MM.1S (cell line): ENCODE results near the gene TIMM10.
A peak's percentile ranks its signal among the peaks of the same experiment; 100 is the strongest.

ENCODE experiments used
- DNase-seq: peaks from one replicate; pipeline ENCODE4 v3.0.0-alpha.2; 2015
- H2AFZ ChIP-seq: fragments of 300-600 bp; sonication (generic); 2 replicates; pipeline ENCODE4 v1.6.0; 2016; ENCODE audit warnings: antibody characterized with exemption, low read length
- H3F3A ChIP-seq: fragments of 300-600 bp; sonication (generic); 2 replicates; pipeline ENCODE4 v1.6.1; 2016; ENCODE audit warnings: mild to moderate bottlenecking, antibody characterized with exemption, low read length, moderate library complexity, mixed read lengths; ENCODE audit not compliant: insufficient read depth
- H3K27ac ChIP-seq: fragments of 300-600 bp; sonication (generic); 2 replicates; pipeline ENCODE4 v1.5.1; 2016; ENCODE audit warnings: mild to moderate bottlenecking, low read length
- H3K27me3 ChIP-seq: fragments of 300-600 bp; sonication (generic); replicated peaks from 2 replicates; pipeline ENCODE4 v1.6.0; 2016; ENCODE audit warnings: low read length; ENCODE audit not compliant: insufficient read depth
- H3K36me3 ChIP-seq: fragments of 300-600 bp; sonication (generic); replicated peaks from 2 replicates; pipeline ENCODE4 v1.6.1; 2016; ENCODE audit warnings: mild to moderate bottlenecking, low read length, mixed read lengths; ENCODE audit not compliant: insufficient read depth
- H3K4me1 ChIP-seq: fragments of 300-600 bp; sonication (generic); 2 replicates; pipeline ENCODE4 v1.6.1; 2016; ENCODE audit warnings: low read length, mixed read lengths
- H3K4me2 ChIP-seq: fragments of 300-600 bp; sonication (generic); 2 replicates; pipeline ENCODE4 v1.6.0; 2016; ENCODE audit warnings: low read depth, low read length
- H3K4me3 ChIP-seq: fragments of 300-600 bp; sonication (generic); 2 replicates; pipeline ENCODE4 v1.5.1; 2016; ENCODE audit warnings: low read length, mixed read lengths
- H3K79me2 ChIP-seq: fragments of 300-600 bp; sonication (generic); 2 replicates; pipeline ENCODE4 v1.6.1; 2016; ENCODE audit warnings: mixed run types, low read length, mixed read lengths
- H3K9ac ChIP-seq: fragments of 300-600 bp; sonication (generic); 2 replicates; pipeline ENCODE4 v1.6.1; 2016; ENCODE audit warnings: low read length, mixed read lengths
- H3K9me2 ChIP-seq: fragments of 300-600 bp; sonication (generic); replicated peaks from 2 replicates; pipeline ENCODE4 v1.6.1; 2016; ENCODE audit warnings: mild to moderate bottlenecking, low read length, mixed read lengths; ENCODE audit not compliant: insufficient read depth
- H3K9me3 ChIP-seq: fragments of 300-600 bp; sonication (generic); replicated peaks from 2 replicates; pipeline ENCODE4 v1.6.1; 2016; ENCODE audit warnings: mild to moderate bottlenecking, low read length, mixed read lengths; ENCODE audit not compliant: insufficient read depth
- H4K20me1 ChIP-seq: fragments of 300-600 bp; sonication (generic); 2 replicates; pipeline ENCODE4 v1.6.1; 2016; ENCODE audit warnings: mild to moderate bottlenecking, low read length, moderate library complexity, mixed read lengths; ENCODE audit not compliant: insufficient read depth
- EZH2 ChIP-seq: fragments of 300-600 bp; sonication (generic); optimal IDR thresholded peaks from 2 replicates; pipeline ENCODE3; 2017; ENCODE audit warnings: low read depth, mild to moderate bottlenecking, antibody characterized with exemption, low read length, mixed read lengths
- EZH2phosphoT487 ChIP-seq: fragments of 300-600 bp; sonication (generic); IDR thresholded peaks from 2 replicates; pipeline ENCODE4 v1.6.1; 2018; ENCODE audit warnings: antibody characterized with exemption, low read length
- TF ChIP-seq, protein P1 (sequence below): fragments of 300-600 bp; sonication (generic); IDR thresholded peaks from 2 replicates; pipeline ENCODE4 v1.5.1; 2016; ENCODE audit warnings: antibody characterized with exemption, low read length, mixed read lengths

Gene TIMM10

DNA sequence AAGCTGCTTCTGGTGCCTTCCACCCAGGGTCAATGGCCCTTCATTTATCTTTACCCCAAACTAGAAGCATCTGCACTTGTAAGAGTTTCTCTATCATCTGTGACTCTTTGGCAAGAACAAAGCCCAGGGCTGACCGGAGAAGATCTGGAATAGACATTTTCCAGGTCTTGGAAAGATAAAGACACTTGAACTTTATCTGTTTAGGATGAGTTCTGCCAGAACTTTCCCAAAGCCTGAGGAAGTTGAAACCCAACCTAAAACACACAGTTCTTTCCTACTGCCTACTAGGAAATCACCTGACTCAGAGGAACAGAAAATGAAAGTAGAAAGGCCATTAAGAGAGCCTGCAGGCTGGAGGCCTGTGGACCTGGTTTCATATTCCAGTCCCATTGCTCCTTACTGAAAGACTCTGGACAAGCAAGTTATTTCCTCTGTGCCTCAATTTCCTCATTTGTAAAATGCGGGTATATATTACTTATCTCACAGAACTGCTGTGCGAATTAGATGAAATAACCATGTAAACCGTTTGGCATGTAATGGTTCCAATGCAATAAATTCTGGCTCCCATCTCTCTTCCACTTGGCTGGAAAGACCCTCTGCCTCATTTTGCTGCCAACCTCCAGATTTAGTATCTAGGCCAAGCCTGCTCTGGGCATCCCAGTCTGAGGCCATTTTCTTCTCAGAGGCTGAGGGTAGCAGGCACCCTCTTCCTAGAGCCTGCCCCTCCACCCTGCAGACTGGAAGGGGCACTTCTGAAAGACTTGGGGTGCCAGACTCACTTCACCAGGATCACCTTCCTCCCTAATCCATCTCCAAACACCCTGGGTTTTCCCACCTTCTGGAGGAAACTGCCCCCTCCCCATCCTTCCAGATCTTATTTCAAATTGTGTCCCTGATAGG is 35.7 kb upstream of the TIMM10 start:
- H3F3A ChIP-seq, result peaks cover 8% of the 10 kb centered on the region; the same call in 1 of the 2 replicates
- TF ChIP-seq, protein P1, sequence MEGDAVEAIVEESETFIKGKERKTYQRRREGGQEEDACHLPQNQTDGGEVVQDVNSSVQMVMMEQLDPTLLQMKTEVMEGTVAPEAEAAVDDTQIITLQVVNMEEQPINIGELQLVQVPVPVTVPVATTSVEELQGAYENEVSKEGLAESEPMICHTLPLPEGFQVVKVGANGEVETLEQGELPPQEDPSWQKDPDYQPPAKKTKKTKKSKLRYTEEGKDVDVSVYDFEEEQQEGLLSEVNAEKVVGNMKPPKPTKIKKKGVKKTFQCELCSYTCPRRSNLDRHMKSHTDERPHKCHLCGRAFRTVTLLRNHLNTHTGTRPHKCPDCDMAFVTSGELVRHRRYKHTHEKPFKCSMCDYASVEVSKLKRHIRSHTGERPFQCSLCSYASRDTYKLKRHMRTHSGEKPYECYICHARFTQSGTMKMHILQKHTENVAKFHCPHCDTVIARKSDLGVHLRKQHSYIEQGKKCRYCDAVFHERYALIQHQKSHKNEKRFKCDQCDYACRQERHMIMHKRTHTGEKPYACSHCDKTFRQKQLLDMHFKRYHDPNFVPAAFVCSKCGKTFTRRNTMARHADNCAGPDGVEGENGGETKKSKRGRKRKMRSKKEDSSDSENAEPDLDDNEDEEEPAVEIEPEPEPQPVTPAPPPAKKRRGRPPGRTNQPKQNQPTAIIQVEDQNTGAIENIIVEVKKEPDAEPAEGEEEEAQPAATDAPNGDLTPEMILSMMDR, result no peak
- TF ChIP-seq EZH2phosphoT487, result no peak
- TF ChIP-seq EZH2, result no peak
- peak; percentile 76 for DNase-seq
- H3K4me1 ChIP-seq, result no peaks in the 10 kb centered on the region; the same call in 1 of the 2 replicates
- peaks cover 58% of the 10 kb centered on the region for H3K79me2 ChIP-seq
- H3K27ac ChIP-seq, result peak overlapping the region; percentile 56; the same call in 1 of the 2 replicates
- no peaks in the 10 kb centered on the region for H3K9me2 ChIP-seq
- H2AFZ ChIP-seq, result peak overlapping the region; percentile 56
- peak overlapping the region; percentile 96 for H3K4me2 ChIP-seq
- H3K4me3 ChIP-seq, result peak overlapping the region; percentile 100
- H3K36me3 ChIP-seq, result no peaks in the 10 kb centered on the region
- H3K9me3 ChIP-seq, result no peaks in the 10 kb centered on the region
- peak overlapping the region; percentile 39 for H3K9ac ChIP-seq
- no peaks in the 10 kb centered on the region for H3K27me3 ChIP-seq
- no peaks in the 10 kb centered on the region for H4K20me1 ChIP-seq

- Histone ChIP-seq H3K9ac (no peak overlapping the region), H3K27ac (no peak overlapping the region), H2AFZ (no peak overlapping the region), H3K27me3 (no peaks in the 10 kb centered on the region), H3K4me2 (no peak overlapping the region), H3K4me1 (no peaks in the 10 kb centered on the region; the same call in 1 of the 2 replicates), H3K36me3 (no peaks in the 10 kb centered on the region), H3K9me2 (no peaks in the 10 kb centered on the region), H3K79me2 (peaks cover 63% of the 10 kb centered on the region), H3K9me3 (no peaks in the 10 kb centered on the region), H4K20me1 (no peaks in the 10 kb centered on the region), H3F3A (peaks cover 5% of the 10 kb centered on the region; the same call in 1 of the 2 replicates), H3K4me3 (no peak overlapping the region)
- no peak for DNase-seq
- no peak for TF ChIP-seq EZH2phosphoT487
- TF ChIP-seq EZH2, result no peak
- TF ChIP-seq, protein P1, result no peak
These were observed 32.0 kb upstream of the TIMM10 start for GRCh38 chr11:57562596-57562995.

- Histone ChIP-seq H3K79me2 (peaks cover 44% of the 10 kb centered on the region), H3K4me1 (no peaks in the 10 kb centered on the region), H3K4me2 (no peak overlapping the region), H3K27ac (no peak overlapping the region), H3K9me3 (no peaks in the 10 kb centered on the region), H3F3A (no peaks in the 10 kb centered on the region), H3K27me3 (no peaks in the 10 kb centered on the region), H3K36me3 (no peaks in the 10 kb centered on the region), H4K20me1 (no peaks in the 10 kb centered on the region), H2AFZ (no peak overlapping the region), H3K9me2 (no peaks in the 10 kb centered on the region), H3K4me3 (no peak overlapping the region), H3K9ac (no peak overlapping the region)
- DNase-seq, result no peak
- no peak for TF ChIP-seq EZH2
- TF ChIP-seq, protein P1, result no peak
- TF ChIP-seq EZH2phosphoT487, result no peak
These were observed 29.6 kb upstream of the TIMM10 start for GRCh38 chr11:57560146-57560545.
